NCI-H69 (cell line): ENCODE data around the gene SORCS2.

ENCODE experiments used
- DNase-seq: peaks from one replicate; lab custom pipeline; 2025; lab: John Stamatoyannopoulos, UW

Gene SORCS2

DNA sequence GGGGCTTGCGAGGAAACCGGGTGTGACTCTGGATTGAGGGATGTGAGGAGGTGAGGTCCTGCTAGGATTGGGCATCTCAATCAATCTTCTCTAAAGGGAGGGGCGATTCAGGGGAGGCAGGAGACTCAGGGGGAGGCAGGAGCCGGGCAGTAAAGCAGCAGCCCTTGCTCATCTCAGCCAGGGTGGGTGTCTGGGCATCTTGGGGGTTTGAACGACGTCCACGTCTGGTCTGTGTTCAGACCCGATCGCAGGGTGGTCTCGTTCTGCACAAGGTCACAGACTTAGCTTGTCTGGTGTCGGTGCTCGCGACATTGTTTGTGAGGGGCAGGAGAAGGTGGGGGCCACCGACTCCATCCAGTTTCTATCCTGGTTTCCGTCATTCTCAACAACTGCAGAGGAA lies 473.7 kb downstream of the SORCS2 start:
- DNase-seq, result no peak

- DNase-seq, result no peak
These were observed 474.4 kb downstream of the SORCS2 start for GRCh38 chr4:7666744-7667143.

DNA sequence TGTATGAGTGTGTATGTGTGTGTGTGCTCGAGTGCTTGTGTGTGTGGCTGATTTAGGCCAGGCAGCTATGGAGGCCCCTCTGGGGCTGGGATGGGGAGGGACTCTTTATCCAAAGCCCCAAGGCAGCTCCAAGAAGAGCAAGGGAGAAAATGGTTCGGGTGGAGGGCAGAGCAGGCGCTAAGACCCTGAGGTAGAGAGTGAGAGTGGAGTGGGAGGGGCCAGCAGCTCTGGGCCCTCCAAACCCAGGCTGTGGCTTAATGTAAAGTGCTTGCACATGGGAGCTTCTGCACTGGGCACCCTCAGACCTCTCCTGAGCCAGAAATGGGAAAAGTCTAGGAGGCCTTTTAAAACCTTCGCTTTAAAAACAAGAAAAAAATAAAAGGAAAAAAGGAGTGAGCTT lies 475.9 kb downstream of the SORCS2 start:
- DNase-seq, result no peak

GRCh38 chr4:7668826-7669225 lies 476.5 kb downstream of the SORCS2 start:
- no peak for DNase-seq

DNA sequence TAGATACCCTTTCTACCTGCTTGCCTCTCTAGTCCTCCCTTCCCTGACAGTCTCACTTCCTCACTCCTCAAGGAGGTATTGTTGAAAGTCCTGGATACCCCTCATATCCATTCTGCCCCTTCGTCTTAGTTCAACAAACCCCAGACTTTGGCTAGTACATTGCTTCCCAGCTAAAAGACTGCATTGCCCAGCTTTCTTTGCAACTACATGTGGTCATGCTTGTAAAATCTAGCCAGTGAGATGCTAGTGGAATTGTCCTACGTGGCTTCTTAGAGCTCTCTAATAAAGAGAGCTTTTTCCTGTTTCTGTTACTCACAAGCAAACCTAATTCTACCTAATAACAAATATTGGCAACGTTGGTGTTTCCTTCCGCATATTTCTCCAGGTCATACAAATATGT lies 480.3 kb downstream of the SORCS2 start:
- DNase-seq, result no peak

- no peak for DNase-seq
These were observed 480.8 kb downstream of the SORCS2 start for GRCh38 chr4:7673121-7673520.

- no peak for DNase-seq
These were observed 482.4 kb downstream of the SORCS2 start for GRCh38 chr4:7674706-7675105.

- DNase-seq, result no peak
These were observed 482.8 kb downstream of the SORCS2 start for GRCh38 chr4:7675136-7675535.

GRCh38 chr4:7675612-7676320 lies 483.4 kb downstream of the SORCS2 start:
- DNase-seq, result no peak

- no peak for DNase-seq
These were observed 484.1 kb downstream of the SORCS2 start for GRCh38 chr4:7676398-7676922.

DNA sequence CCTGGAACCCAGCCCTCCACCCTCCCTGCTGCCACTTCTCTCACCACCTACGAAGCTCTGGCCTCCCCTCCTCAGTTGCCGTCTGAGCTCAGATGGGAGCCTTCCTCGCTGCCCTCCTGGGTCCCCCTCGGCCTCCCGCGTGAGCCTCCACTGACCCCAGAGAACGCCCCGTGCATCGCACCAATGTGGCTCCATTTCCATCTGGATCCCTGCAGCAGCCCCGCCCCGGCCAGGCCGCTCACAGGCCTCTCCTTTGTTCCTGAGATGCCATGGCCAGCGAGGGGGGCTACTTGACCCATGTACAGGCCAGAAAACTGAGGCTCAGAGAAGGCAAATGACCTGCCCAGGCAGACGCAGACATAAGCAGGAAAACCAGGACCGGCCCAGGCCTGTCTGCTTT lies 484.7 kb downstream of the SORCS2 start:
- DNase-seq, result no peak

GRCh38 chr4:7677799-7678301 lies 485.5 kb downstream of the SORCS2 start:
- peak; percentile 13 for DNase-seq

- no peak for DNase-seq
These were observed 486.0 kb downstream of the SORCS2 start for GRCh38 chr4:7678318-7678852.

DNA sequence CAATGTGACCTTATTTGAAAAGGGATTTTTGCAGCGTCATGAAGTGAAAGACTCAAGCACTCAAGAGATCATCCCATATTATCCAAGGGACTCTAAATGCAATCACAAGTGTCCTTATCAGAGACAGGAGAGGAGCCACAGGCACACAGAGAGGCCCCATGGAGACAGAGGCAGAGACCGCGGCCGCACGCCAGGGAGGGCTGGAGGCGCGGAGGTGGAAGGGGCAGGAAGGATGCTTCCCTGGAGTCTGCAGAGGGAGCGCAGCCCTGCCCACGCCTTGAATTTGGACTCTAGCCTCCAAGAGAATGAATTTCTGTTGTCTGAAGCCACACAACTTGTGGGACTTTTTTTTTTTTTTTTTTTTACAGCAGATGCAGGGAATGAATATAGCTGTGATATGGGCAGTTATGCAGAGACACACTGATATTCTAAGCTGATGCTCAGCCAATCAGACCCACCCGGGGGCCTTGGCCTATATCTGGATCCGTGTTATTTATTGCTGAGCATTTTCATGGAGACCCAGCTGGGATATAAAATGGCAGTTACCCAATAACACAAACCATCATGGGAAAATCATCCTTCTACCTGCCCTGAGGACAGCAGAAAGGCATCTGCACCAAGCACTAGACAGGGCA lies 487.2 kb downstream of the SORCS2 start:
- DNase-seq, result no peak

- no peak for DNase-seq
These were observed 487.8 kb downstream of the SORCS2 start for GRCh38 chr4:7680106-7680505.

DNA sequence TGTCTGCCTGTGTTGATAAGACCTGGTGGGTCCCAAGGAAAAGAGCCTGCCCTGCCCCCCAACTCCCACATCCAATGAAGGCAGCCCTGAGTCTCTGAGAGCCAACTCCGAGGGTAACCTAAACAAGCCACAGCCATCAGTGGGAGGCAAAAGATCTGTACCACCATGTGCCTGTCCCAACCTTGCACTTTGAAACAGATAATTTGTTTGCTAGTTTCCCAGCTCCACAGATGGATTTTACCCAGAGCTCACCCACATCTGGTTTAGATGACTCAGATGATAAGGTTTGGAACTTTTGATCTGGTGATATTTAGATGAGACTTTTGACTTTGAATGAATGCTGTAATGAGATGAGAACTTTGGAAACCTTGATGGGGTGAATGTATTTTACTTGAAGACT lies 488.4 kb downstream of the SORCS2 start:
- no peak for DNase-seq

DNA sequence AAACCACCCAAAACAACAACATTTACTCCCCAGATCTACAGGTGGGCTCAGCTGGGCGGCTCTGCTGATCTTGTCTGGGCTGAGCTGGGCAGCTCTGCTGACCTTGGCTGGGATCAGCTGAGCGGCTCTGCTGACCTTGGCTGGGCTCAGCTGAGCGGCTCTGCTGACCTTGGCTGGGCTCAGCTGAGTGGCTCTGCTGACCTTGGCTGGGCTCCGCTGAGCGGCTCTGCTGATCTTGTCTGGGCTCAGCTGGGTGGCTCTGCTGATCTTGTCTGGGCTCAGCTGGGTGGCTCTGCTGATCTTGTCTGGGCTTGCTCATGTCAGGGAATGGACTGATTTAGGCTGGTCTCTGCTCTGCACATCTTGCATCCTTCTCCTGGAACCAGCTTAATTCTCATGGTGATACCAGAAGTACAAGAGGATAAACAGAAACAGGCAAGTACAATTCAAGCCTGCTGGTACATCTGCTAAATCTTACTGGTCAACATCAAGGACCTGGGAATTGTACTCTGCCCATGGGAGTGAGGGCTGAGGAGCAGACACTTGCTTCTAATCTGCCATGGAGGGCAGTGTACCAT lies 490.9 kb downstream of the SORCS2 start:
- DNase-seq, result no peak

DNA sequence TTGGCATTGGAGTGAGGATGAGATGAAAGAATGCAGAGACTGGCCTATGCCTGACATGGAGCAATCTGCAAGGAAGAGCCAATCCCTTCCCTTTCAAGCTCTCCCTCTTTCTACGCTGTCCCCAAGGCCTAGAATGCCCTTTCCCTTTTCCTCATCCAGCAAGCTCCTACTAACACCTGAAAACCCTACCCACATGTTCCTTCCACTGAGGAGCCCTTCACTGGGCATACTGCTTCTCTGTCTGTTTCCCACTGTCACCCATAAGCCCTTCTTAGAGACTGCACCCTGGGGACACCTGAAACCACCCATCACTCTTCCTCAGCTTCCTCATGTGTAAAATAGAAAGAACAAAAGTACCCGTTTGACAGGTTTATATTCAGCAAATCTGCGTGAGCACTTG lies 492.0 kb downstream of the SORCS2 start:
- DNase-seq, result no peak

GRCh38 chr4:7686070-7686870 lies 493.9 kb downstream of the SORCS2 start:
- DNase-seq, result no peak

DNA sequence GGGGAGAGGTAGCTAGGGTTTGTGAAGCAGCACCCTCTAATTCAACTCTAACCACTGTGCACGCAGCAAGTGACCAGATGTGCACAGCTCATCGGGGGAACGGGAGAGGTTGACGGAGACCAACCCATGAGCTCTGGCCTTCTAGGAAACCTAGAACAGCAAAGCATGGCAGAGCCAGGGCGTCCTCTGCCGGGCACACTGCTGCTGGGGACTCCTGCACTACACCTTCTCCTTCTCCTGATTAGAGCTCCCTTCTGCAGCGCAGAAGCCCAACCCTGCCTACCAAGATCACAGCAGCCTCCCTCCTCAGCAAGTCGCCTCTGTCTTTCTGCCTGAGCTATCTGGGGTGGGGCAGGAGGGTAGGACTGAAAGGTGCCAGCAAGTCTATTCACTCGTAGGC lies 494.7 kb downstream of the SORCS2 start:
- no peak for DNase-seq

DNA sequence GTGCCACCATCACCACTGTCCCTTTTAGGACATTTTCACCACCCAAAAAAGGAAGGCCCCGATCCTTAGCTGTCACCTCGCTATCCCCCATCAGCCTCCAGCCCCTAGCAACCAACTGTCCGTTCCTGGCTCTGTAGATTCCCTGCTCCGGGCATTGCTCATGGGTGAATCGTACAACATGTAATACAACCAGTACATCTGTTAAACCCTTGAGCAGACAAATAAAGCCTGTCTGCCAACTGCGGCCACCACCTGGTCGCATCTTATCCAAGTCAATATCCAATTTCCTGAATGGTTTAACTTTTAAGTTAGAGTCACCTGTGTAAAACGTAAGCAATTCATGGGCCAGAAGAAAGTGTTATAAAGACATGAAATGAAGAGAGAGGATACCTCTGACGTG lies 495.5 kb downstream of the SORCS2 start:
- no peak for DNase-seq
